ENCODE measurements around the gene EGFR.

GRCh38 chr7:55066524-55066923 lies 47.7 kb downstream of the EGFR start:
- TF ChIP-seq CTCF (IDR thresholded peaks at IDR 0.05) (no peak), POLR2A (IDR thresholded peaks at IDR 0.05) (no peak)
